GM19240 (cell line): ENCODE data around the gene IRF2.

Experiments used
- DNase-seq: peaks from one replicate; pipeline ENCODE4 v3.0.0; 2011; ENCODE audit warnings: low spot score; ENCODE audit not compliant: insufficient read length

IRF2 gene

DNA sequence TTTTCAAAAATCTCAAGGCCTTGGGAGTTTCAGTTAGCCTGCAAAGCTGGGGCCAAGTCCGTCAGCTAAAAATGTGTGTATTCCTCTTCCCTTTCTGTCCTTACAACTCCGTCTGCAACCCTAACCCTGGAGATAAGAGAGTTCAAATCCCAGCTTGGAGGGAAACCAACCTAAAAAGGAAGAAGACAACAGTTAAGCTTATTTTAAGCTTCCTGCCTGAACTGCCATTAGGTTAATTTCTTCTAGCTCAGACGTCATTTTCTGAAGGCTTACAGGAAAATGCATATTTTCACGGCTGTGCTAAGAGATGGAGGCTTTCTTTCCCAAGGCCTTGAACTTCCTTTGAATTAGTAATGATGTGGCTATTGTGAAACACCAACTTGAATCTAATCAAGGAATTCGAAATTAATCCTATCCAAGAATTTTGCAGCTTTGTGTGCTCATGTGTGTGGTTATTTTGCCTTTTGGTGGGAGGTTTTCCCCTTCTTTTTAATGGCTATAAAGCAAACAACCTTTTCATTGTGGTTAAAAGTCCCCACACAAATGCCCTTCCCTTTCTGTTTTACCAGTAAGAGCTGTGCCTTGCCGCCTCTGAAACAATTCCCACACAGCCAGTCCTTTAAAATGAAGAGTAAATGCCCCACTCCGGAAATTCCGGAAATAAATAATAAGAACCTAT, 103.5 kb downstream of the IRF2 start:
- no peak for DNase-seq

DNA sequence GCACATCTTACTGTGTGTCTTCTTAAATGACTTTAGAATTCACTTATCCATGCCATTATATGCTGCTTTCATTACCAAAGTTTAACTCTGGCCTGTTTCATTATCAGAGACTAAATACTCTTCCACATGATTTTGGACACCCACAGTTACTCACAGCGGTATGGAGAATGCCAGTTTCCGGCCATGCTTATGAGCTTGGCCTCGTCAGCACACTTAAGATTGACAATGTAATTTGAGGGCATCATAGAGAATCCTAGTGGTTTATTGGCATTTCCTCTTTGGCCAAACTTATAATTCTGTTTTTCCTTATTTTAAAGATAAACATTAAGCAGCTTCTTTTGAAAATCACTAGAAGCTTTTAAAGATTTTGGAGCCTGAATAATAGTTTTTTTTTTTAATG, 104.5 kb downstream of the IRF2 start:
- no peak for DNase-seq

DNA sequence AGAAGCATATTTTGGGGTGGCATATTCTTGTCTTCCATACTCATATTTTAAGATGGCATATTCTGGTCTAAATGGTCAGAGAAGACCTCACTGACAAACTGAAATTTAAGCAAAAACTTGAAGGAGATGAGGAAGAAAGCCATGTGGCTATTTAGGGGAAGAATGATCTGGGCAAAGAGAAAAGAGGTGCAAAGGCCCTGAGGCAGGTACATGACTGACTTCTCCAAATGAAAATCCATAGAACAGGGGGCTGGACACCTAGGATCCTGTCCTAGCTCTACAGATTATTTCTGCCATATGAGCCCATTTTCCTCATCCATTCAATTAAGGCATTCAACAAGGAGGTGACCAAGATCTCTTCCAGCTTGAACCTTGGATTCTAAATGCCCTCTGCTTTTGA, 105.6 kb downstream of the IRF2 start:
- no peak for DNase-seq

DNA sequence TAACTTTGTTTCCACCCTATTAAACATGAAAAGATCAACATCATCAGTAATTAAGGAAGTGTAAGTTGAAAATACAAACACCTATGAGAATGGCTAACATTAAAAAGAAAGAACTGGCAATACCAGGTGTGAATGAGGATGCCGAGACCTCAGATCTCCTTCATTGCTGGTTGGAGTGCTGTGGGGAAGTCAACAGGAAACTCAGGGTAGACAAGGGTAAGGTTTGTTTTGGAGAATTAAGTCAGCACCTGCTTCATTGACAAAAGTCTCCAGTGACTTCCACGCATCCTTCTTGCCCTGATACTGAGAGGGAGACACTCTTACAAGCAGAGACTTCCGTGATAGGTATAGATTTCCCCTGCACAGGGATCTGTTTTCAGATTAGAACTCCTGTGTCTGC, 106.1 kb downstream of the IRF2 start:
- DNase-seq, result no peak

DNA sequence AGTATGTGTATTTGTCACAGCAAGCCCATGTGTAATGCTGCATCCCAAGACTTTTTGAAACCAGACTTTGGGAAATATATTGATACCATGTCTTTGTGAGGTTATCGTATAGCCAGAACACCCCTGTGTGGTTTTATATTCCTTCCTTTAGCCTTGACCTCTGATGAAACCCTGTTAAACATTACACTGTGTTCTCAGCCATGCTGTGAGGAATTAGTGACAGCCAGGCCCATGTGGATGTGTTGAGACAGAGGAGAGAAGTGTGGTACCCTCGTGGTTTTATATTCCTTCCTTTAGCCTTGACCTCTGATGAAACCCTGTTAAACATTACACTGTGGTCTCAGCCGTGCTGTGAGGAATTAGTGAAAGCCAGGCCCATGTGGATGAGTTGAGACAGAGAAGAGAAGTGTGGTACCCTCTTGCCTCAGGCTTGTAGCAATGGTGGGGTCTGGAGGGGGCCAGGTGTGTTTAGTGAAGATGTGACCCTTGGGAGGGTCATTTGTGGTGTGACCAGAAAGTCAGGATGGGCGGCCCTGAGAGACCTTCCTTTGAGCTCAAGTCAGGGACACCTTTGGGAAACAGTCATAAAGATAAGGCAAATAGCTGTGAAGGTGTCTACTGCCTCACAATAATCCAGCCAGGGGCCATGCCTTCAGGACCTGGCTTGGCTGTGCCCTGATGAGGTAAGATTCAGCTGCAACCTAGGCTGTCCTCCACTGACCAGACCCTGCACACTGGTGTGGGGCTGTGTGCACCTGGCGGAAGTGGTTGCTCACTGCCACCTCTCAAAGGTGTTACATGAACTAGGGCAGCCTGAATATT, 110.0 kb downstream of the IRF2 start:
- DNase-seq, result no peak

DNA sequence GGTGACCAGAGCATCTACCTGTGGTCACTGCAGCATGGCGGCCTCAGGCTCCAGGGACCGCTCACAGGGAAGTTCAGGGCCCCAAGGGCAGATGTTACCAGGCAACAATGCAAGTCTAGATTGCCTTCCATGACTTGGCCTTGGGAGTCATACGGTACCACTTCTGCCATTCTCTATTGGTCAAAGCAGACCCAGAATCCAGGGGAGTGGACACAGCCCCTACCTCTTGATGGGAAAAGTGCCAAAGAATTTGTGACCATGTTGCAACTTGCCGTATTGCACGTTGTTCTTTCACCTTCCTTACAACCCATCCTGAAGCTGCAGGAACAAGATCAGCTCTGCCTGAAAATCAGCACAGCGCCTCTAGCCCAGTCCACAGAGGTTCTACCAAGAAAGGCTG, 111.1 kb downstream of the IRF2 start:
- DNase-seq, result no peak

DNA sequence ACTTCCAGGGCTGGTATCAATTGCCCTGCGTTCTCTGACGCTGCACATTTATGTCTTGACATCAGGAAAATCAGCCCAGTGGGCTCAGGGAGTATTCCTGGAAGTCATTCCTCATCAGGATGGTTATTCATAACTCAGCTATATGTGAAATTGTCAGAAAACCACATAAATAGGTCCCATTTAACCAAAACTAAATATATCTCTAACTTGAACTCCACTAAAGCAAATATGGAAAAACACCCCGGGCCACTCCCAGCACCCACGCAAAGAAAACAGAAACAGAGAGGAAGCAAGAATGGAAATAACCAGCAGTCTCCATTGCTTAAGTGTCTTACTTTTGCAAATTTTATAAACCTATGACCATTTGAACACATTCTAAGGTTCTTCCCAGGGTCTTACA, 112.0 kb downstream of the IRF2 start:
- no peak for DNase-seq

DNA sequence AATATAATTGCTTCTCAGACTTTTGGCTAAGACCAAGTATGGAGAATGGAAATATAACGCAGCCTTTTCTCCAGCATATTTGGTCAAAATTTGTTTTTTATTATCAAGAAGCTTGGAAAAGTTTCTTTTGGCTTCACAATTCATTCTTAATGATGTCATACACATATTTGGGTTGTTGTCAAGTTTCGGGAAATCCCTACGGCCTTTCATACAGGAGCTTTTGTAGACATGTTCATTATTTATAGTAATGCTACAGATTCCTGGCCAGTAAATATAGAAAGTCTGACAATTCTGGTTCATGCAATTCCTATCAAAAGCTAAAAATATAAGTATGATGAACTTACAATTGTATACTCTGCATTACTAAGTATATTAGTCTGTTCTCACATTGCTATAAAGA, 112.9 kb downstream of the IRF2 start:
- no peak for DNase-seq

DNA sequence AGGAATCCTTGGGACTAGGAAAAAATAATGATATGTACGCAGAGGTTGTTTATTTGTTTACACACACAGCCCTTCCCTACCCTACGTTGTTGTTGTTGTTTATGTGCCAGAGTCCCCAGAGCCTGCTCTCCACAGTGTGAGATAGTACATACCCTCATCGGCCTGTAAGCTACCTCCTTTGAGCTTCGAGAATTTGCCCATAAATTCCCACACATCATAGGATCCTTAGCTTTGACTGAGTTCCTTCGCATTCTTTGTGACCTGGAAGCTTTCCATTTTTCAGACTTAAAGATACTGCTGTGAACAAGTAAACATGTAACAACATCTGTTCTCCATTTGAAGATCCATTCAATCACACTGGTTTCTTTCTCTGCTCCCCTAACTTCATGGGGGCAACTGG, 114.5 kb downstream of the IRF2 start:
- DNase-seq, result no peak

DNA sequence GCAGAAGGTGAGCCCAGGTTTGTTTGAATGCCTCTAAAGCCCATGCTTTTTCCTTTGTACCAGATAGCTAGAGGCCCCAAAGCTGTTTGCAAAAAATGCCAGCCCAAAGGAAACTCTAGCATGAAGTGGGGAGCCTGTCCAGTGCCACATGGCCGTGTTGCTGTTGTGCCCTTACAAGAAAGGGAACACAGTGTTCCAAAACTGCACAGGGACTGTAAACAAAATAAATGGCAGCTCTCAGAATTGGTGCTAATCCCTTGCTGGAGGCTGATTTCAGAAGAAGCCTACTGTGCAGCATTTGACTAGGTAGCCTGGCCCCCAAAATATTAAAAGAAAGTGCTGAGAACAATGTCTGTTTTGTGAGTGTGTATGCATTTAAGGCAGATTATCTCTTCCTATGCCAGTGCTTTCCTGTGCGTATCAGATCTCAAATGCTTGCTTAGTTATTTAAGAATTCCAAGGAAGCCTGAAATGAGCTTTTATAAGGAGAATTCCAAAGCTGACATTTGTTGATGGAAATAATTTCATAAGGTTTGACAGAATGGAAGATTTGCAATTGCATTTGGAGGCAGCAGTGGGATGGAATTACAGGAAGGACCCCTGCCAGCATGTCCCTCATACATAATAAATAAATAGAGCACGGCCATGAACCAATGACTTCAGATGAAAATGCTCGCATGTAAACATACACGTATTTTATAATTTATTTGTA, 115.7 kb downstream of the IRF2 start:
- DNase-seq, result no peak

DNA sequence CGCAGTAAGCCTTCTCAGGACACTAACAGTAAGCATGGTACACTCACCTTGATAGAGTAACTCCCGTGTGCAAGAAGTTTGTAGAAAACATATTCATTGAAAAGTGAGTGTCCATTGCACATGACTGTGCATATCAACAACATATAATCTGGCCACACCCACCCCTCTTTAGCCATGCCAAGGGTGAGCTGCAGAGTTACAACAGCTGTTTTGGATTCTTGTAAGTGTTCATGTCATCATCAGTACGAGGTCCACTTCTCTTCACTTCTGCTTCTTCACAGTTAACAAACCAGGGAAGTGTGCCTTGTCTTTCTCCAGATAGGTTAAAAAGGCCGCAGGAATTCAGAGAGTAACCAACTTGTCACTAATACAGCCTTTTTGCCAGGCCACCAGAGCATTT, 116.6 kb downstream of the IRF2 start:
- no peak for DNase-seq

DNA sequence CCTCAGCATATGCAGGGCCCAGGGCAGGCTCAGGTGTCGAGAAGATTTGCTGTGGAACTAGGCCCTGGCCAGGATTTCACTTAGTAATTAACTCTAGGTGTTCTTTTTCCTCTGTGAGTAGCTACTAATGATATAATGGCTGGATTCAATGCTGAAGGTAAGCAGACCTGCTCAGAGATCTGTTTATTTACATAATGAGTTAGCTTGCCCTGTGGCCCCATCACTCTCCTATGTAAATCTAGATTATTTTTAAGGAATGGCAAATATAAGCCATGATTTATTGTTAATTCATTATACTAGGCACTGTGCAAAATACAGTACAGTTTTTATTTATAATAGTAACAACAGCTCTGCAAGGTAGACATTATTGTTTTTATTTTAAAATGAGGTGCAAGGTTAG, 117.2 kb downstream of the IRF2 start:
- no peak for DNase-seq

DNA sequence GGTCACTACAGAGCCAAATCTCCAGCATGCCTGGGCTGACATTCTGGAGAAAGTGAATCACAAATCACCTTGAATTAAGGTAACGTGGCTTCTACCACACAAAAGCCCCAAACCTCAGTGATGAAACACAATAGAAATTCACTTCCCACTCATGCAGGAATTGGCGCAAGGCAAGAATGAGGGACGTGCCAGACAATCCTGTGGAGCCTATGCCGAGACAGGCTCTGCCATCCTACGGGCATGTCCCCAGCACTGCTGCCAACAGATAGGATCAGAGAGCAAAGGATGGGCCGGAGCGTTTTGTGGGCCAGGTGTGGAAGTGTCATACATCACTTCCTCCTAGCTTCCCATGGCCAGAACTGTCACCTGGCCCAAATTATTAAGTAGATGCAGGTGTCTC, 118.0 kb downstream of the IRF2 start:
- no peak for DNase-seq

DNA sequence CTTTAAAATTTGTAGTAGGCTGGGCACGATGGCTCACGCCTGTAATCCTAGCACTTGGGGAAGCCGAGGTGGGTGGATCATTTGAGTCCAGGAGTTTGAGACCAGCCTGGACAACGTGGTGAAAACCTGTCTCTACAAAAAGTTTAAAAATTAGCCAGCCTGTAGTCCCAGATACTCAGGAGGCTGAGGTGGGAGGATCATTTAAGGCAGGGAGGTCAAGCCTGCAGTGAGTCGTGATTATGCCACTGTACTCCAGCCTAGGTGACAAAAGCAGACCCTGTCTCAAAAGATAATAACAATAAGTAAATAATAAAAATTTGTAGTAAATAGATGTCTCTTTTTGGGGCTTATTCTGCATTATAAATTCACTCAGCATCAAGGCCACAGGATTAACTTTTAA, 118.5 kb downstream of the IRF2 start:
- DNase-seq, result no peak

DNA sequence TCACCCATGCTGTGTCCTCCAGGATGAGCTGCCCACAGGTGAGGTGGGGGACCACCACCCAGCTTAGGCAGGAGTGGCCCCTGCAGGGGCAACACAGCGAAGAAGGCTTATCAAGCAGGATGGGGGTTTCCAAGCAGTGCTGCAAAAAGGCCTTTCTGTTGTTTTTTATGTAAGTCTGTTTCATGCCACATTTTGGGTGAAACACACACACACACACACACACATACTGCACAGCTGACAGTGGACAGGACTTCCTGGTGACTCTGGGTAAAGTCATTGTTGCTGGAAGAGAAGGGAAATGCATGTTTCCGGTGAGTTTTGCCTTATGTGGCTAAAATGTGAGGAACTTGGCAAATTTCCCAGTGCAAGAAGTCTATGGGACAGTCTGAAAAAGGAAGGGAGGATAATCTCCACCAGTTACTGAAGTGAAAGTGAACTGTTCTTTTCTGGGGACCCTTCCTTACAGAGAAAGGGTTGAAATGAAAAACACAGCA, 119.2 kb downstream of the IRF2 start:
- no peak for DNase-seq

DNA sequence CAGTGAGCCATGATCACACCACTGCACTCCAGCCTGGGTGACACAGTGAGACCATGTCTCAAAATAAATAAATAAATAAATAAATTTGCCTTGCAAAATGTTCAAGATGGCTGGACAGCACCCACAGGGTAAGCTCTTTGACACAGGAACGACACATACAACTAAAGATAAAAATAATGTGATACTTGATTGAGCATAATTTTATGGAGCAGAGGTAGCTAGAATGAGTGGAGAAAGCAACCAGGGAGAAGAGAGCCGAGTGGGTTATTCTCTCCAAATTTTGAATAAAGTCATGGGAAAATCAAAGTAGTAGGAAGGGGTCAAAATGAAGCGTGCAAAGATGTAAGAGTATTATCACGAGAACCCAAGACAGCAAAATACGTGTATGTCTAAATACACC, 121.5 kb downstream of the IRF2 start:
- no peak for DNase-seq

DNA sequence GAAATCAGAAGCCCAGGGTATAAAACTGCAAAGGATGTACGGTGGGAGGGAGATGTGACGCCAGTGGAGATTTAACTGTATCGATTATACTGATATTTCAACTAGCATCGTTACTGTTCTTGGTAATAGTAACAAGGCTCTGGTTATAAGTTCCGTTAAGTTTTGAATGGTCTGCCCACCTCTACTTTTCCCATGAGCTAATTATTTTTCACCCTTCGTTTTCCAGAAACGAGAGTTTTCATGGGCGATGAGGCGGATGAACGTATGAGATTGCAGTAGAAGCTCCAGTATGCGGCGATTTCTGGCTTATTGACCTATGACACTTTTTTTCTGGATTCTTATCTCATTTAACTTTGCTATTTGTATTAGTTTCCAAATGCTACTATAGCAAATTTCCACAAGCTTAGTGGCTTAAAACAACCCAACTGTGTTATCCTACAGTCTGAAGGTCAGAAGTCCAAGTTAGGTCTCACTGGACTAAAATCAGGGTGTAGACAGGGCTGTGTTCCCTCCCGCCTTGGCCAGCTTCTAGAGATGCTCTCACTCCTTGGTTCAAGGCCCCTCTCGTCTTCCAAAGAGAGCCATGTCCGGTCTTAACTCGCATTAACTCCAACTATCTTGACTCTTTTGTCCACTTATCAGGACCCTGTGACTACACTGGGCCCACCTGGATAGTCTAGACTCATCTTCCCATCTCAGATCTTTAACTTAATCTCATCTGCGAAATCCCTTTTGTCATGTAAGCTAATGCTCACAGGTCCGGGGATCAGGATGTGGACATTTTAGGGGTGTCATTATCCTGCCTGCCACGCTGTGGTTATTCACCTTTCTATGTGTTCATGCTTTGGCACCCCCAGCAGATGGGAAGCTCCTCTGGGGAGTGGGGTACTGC, 122.5 kb downstream of the IRF2 start:
- DNase-seq, result no peak

DNA sequence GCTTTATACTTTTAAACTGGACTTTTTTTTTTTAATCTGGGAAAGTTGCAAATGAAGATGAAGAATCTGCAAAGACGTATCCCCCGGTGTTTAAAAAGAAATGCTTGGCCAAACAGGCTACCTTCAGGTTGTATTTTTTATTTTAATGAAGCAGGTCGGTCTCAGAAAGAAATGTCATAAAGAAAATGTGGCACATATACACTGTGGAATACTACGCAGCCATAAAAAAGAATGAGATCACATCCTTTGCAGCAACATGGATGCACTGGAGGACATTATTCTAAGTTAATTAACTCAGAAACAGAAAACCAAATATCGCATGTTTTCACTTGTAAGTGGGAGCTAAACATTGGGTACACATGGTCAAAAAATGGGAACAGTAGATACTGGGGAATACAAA, 123.4 kb downstream of the IRF2 start:
- no peak for DNase-seq

DNA sequence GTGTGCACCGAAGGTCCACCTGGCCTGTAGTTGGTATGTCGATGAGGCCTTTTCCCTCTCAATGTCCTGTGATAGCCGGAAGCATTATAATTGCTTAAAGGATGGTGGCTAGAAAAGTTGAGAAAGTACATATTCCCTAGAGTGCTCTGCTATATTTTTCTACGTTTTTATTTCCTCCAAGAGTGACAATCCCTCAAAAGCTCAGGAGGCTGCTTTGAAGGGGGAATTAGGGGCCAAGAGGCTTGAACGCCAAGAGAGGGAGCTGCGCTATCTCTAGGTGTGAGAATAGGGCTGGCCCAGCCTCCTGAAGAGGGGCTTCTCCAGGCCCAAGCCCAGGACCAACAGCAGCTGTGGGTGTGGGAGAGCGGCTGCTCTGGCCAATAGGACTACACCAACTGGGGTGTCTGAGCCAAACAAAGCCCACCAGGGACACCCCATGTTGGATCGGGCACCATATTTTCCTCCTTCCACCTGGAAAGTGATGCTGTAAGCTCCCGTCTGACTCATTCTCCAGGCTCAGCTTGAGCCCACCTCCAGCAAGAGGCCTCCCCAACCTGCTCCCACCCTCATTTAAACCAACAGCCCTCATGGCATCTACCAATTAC, 124.0 kb downstream of the IRF2 start:
- no peak for DNase-seq

DNA sequence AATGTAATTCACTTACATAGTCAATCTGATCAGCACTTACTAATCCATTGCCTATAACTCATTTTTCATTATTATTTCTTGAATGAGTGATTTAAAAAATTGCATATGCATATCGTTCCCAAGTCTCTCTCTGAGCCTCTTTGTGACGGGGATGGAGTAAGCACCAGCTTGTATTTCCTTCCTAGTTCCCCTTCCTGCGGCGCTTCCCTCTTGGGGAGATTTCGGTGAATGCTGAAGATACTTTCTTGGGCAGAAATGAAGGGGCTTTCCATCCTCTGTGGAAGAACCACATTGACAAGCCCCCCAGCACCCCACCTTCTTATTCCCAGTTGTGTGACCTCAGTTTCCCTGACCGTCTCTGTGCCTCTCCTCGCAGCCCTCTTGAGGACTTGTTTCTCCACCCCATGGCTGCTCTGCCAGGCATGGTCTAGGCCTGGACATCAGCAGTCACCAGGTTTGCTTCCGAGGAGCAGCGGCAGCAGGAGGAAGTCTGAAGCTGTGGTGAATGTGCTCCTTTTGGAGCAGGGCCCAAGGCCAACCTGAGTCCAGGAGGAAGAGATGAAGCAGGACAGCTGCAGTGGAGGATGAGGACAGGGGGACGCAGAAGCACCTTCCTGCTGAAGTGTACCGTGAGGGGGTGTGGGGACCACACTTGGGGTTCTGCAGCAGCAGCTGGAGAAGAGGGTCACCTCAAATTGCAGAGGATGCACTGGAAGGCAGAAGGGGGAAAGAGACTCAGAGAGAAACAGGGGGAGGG, 124.9 kb downstream of the IRF2 start:
- no peak for DNase-seq
